MM.1S (cell line): Measurements from ENCODE around the gene FAM149B1.

Source experiments
- DNase-seq: peaks from one replicate; pipeline ENCODE4 v3.0.0-alpha.2; 2015
- H2AFZ ChIP-seq: fragments of 300-600 bp; sonication (generic); 2 replicates; pipeline ENCODE4 v1.6.0; 2016; ENCODE audit warnings: antibody characterized with exemption, low read length
- H3F3A ChIP-seq: fragments of 300-600 bp; sonication (generic); 2 replicates; pipeline ENCODE4 v1.6.1; 2016; ENCODE audit warnings: mild to moderate bottlenecking, antibody characterized with exemption, low read length, moderate library complexity, mixed read lengths; ENCODE audit not compliant: insufficient read depth
- H3K27ac ChIP-seq: fragments of 300-600 bp; sonication (generic); 2 replicates; pipeline ENCODE4 v1.5.1; 2016; ENCODE audit warnings: mild to moderate bottlenecking, low read length
- H3K27me3 ChIP-seq: fragments of 300-600 bp; sonication (generic); replicated peaks from 2 replicates; pipeline ENCODE4 v1.6.0; 2016; ENCODE audit warnings: low read length; ENCODE audit not compliant: insufficient read depth
- H3K36me3 ChIP-seq: fragments of 300-600 bp; sonication (generic); replicated peaks from 2 replicates; pipeline ENCODE4 v1.6.1; 2016; ENCODE audit warnings: mild to moderate bottlenecking, low read length, mixed read lengths; ENCODE audit not compliant: insufficient read depth
- H3K4me1 ChIP-seq: fragments of 300-600 bp; sonication (generic); 2 replicates; pipeline ENCODE4 v1.6.1; 2016; ENCODE audit warnings: low read length, mixed read lengths
- H3K4me2 ChIP-seq: fragments of 300-600 bp; sonication (generic); 2 replicates; pipeline ENCODE4 v1.6.0; 2016; ENCODE audit warnings: low read depth, low read length
- H3K4me3 ChIP-seq: fragments of 300-600 bp; sonication (generic); 2 replicates; pipeline ENCODE4 v1.5.1; 2016; ENCODE audit warnings: low read length, mixed read lengths
- H3K79me2 ChIP-seq: fragments of 300-600 bp; sonication (generic); 2 replicates; pipeline ENCODE4 v1.6.1; 2016; ENCODE audit warnings: mixed run types, low read length, mixed read lengths
- H3K9ac ChIP-seq: fragments of 300-600 bp; sonication (generic); 2 replicates; pipeline ENCODE4 v1.6.1; 2016; ENCODE audit warnings: low read length, mixed read lengths
- H3K9me2 ChIP-seq: fragments of 300-600 bp; sonication (generic); replicated peaks from 2 replicates; pipeline ENCODE4 v1.6.1; 2016; ENCODE audit warnings: mild to moderate bottlenecking, low read length, mixed read lengths; ENCODE audit not compliant: insufficient read depth
- H3K9me3 ChIP-seq: fragments of 300-600 bp; sonication (generic); replicated peaks from 2 replicates; pipeline ENCODE4 v1.6.1; 2016; ENCODE audit warnings: mild to moderate bottlenecking, low read length, mixed read lengths; ENCODE audit not compliant: insufficient read depth
- H4K20me1 ChIP-seq: fragments of 300-600 bp; sonication (generic); 2 replicates; pipeline ENCODE4 v1.6.1; 2016; ENCODE audit warnings: mild to moderate bottlenecking, low read length, moderate library complexity, mixed read lengths; ENCODE audit not compliant: insufficient read depth
- EZH2 ChIP-seq: fragments of 300-600 bp; sonication (generic); optimal IDR thresholded peaks from 2 replicates; pipeline ENCODE3; 2017; ENCODE audit warnings: low read depth, mild to moderate bottlenecking, antibody characterized with exemption, low read length, mixed read lengths
- EZH2phosphoT487 ChIP-seq: fragments of 300-600 bp; sonication (generic); IDR thresholded peaks from 2 replicates; pipeline ENCODE4 v1.6.1; 2018; ENCODE audit warnings: antibody characterized with exemption, low read length
- TF ChIP-seq, protein P1 (sequence below): fragments of 300-600 bp; sonication (generic); IDR thresholded peaks from 2 replicates; pipeline ENCODE4 v1.5.1; 2016; ENCODE audit warnings: antibody characterized with exemption, low read length, mixed read lengths

FAM149B1 gene

DNA sequence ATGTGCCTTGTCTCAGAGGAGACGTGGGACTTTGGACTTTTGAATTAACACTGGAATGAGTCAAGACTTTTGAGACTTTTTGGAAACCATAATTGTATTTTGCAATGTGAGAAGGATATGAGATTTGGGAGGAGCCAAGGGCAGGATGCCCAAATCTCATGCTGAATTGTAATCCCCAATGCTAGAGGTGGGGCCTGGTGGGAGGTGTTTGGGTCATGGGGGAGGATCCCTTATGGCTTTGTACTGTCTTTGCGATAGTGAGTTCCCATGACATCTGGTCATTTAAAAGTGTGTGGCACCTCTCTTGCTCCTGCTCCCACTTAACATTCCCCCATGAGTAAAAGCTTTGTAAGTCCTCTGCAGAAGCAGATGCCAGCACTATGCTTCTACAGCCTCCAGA is 40.0 kb downstream of the FAM149B1 start:
- Histone ChIP-seq H3K4me3 (no peak overlapping the region), H3K9me3 (no peaks in the 10 kb centered on the region), H4K20me1 (no peaks in the 10 kb centered on the region), H3K36me3 (no peaks in the 10 kb centered on the region), H3K9me2 (no peaks in the 10 kb centered on the region), H3K4me2 (no peak overlapping the region), H3K4me1 (no peaks in the 10 kb centered on the region), H3K79me2 (no peaks in the 10 kb centered on the region), H3F3A (no peaks in the 10 kb centered on the region), H2AFZ (no peak overlapping the region), H3K9ac (no peak overlapping the region), H3K27me3 (no peaks in the 10 kb centered on the region), H3K27ac (no peak overlapping the region)
- no peak for TF ChIP-seq EZH2
- TF ChIP-seq, protein P1, sequence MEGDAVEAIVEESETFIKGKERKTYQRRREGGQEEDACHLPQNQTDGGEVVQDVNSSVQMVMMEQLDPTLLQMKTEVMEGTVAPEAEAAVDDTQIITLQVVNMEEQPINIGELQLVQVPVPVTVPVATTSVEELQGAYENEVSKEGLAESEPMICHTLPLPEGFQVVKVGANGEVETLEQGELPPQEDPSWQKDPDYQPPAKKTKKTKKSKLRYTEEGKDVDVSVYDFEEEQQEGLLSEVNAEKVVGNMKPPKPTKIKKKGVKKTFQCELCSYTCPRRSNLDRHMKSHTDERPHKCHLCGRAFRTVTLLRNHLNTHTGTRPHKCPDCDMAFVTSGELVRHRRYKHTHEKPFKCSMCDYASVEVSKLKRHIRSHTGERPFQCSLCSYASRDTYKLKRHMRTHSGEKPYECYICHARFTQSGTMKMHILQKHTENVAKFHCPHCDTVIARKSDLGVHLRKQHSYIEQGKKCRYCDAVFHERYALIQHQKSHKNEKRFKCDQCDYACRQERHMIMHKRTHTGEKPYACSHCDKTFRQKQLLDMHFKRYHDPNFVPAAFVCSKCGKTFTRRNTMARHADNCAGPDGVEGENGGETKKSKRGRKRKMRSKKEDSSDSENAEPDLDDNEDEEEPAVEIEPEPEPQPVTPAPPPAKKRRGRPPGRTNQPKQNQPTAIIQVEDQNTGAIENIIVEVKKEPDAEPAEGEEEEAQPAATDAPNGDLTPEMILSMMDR: no peak
- TF ChIP-seq EZH2phosphoT487: no peak
- DNase-seq: no peak

DNA sequence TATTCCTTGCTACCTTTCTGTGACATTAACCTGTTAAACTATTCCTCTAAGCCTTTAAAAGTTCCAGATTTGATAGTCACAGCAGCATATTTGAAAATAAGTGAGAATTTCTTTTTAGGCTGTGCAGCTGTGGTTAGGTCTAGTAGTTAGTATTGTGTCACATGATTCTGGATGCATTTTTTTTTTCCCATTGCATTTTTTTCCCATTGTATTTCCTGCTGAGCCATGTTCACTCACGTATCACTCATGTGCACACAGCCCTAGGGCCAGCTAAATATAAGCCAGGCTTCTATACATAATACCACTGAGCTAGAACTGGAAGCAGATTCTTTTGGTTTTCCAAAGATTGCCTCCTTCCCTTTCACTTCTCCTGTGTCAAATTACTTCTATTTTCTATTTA is 41.8 kb downstream of the FAM149B1 start:
- H3K4me1 ChIP-seq: no peaks in the 10 kb centered on the region
- DNase-seq: no peak
- no peaks in the 10 kb centered on the region for H3F3A ChIP-seq
- no peak overlapping the region for H3K4me3 ChIP-seq
- H3K9me3 ChIP-seq: no peaks in the 10 kb centered on the region
- H3K9me2 ChIP-seq: no peaks in the 10 kb centered on the region
- H2AFZ ChIP-seq: no peak overlapping the region
- no peaks in the 10 kb centered on the region for H3K36me3 ChIP-seq
- no peak for TF ChIP-seq EZH2
- TF ChIP-seq EZH2phosphoT487: no peak
- TF ChIP-seq, protein P1: no peak
- H4K20me1 ChIP-seq: no peaks in the 10 kb centered on the region
- H3K27ac ChIP-seq: no peak overlapping the region
- no peak overlapping the region for H3K9ac ChIP-seq
- no peak overlapping the region for H3K4me2 ChIP-seq
- no peaks in the 10 kb centered on the region for H3K27me3 ChIP-seq
- no peaks in the 10 kb centered on the region for H3K79me2 ChIP-seq

DNA sequence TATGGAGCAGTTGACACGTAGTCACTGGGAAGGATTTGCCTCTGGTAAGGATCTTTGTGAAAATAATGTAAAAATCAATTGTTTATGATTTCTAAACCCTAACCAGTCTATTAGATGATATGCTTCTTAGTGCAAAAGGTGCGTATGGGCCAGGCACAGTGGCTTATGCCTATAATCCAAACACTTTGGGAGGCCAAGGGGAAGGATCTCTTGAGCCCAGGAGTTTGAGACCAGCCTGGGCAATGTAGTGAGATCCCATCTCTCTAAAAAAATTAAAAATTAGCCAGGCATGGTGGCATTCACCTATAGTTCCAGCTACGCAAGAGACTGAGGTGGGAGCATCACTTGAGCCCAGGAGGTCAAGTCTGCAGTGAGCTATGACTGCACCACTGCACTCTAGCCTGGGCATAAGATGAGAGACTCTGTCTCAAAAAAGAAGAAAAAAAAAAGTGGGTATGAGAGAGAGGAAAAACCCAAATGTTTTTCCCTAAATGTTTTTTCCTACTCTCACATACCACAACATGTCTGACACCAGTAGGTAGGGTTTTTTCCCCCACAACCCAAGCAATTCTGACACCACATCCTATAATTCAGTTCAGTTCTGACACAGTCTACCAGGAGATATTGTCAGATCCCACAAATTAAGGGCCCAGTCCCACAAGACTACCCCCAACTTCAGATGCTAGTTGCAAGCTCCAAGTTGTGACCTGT is 42.6 kb downstream of the FAM149B1 start:
- Histone ChIP-seq H3K36me3 (no peaks in the 10 kb centered on the region), H3K79me2 (no peaks in the 10 kb centered on the region), H3F3A (no peaks in the 10 kb centered on the region), H3K9me2 (no peaks in the 10 kb centered on the region), H3K9ac (no peak overlapping the region), H3K27me3 (no peaks in the 10 kb centered on the region), H4K20me1 (no peaks in the 10 kb centered on the region), H2AFZ (no peak overlapping the region), H3K27ac (no peak overlapping the region), H3K4me3 (no peak overlapping the region), H3K4me1 (no peaks in the 10 kb centered on the region), H3K9me3 (no peaks in the 10 kb centered on the region), H3K4me2 (no peak overlapping the region)
- DNase-seq: no peak
- no peak for TF ChIP-seq EZH2phosphoT487

DNA sequence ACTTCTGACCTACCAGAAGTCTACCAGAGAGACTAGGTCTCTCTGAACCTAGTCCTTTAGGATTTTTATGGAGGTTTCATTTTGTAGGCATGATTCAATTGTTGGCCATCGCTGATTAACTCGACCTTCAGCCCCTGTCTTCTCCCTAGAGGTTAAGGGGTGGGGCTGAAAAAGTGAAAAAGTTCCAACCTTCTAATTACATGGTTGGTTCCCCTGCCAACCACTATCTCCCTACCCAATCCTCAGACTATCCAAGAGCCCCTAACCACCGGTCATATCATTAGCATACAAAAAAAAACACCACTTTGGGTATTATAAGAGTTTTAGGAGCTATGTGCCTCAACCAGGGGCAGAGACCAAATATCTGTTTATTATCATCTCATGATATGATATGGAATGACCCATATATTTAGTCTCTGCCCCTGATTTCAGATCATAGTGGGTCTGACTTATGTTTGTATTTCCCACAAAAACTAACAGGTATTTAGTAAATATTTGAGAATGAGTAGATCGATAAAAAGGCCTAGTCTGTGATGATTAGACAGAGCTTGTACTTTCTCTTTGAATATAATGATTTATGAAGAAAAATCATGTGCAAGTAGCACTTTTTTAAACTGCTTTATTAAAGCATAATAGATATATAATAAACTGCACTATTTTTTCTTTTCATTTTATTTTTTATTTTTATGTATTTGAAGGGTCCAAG is 43.3 kb downstream of the FAM149B1 start:
- H3K4me1 ChIP-seq: no peaks in the 10 kb centered on the region
- H3K9me3 ChIP-seq: no peaks in the 10 kb centered on the region
- no peak overlapping the region for H3K4me3 ChIP-seq
- H3K27ac ChIP-seq: no peak overlapping the region
- no peak overlapping the region for H2AFZ ChIP-seq
- H3K79me2 ChIP-seq: no peaks in the 10 kb centered on the region
- H3K9ac ChIP-seq: no peak overlapping the region
- no peak for DNase-seq
- no peaks in the 10 kb centered on the region for H3K9me2 ChIP-seq
- no peaks in the 10 kb centered on the region for H3F3A ChIP-seq
- TF ChIP-seq EZH2phosphoT487 (no peak), EZH2 (no peak)
- H3K36me3 ChIP-seq: no peaks in the 10 kb centered on the region
- no peaks in the 10 kb centered on the region for H3K27me3 ChIP-seq
- H4K20me1 ChIP-seq: no peaks in the 10 kb centered on the region
- no peak overlapping the region for H3K4me2 ChIP-seq
